GM13976 (cell line): ENCODE measurements around the gene PDCD4.

Source experiments
- DNase-seq: peaks from one replicate; pipeline ENCODE4 v3.0.0; 2012; ENCODE audit warnings: low spot score
- in situ Hi-C: fragments of 300-500 bp; cut with MboI; formaldehyde crosslinking; loops from one replicate; pipeline ENCODE4 v1.12.0; 2022; ENCODE audit warnings: low sequenced_read_pairs, mixed read lengths, inconsistent platforms; ENCODE audit not compliant: unreplicated experiment
- TF ChIP-seq, protein P1 (sequence below): IDR thresholded peaks from 2 replicates; pipeline ENCODE4 v1.5.1; 2012; ENCODE audit warnings: borderline replicate concordance, mild to moderate bottlenecking; ENCODE audit not compliant: insufficient read depth; ENCODE audit errors: extremely low read depth, missing control alignments, control extremely low read depth

The PDCD4 gene

DNA sequence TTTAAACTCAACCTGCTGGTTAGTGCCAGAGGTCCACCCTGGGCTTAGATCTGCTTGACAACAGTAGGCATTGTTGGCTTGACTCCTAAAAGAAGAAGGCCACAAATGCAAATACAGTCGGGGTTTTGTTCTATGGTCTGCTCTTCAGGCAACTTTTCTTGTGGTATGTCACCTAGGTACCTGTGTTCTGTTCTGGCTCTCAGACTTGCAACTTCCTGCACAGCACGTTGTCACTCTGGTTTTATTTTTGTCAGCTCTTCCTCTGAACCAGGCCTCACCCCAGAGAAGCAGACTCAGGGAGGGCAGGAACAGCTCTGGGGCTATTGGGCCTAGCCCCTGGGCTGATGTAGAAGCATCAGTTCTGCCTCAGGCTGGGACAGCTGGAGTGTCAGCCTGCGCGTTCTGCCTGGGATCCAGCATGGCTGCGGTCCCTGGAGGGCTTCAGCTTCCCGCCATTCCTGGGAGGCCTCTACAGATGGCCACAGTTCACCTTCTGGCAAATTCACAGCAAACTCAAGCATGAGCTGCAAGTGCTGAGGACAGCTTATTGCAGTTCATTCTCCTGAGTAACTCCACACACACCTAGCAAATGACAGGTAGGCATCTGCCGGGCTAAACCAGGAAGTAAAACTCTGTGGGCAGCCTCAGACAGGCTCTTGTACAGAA lies 11.0 kb upstream of the PDCD4 start:
- in situ Hi-C loops: no loop called here
- TF ChIP-seq, protein P1, sequence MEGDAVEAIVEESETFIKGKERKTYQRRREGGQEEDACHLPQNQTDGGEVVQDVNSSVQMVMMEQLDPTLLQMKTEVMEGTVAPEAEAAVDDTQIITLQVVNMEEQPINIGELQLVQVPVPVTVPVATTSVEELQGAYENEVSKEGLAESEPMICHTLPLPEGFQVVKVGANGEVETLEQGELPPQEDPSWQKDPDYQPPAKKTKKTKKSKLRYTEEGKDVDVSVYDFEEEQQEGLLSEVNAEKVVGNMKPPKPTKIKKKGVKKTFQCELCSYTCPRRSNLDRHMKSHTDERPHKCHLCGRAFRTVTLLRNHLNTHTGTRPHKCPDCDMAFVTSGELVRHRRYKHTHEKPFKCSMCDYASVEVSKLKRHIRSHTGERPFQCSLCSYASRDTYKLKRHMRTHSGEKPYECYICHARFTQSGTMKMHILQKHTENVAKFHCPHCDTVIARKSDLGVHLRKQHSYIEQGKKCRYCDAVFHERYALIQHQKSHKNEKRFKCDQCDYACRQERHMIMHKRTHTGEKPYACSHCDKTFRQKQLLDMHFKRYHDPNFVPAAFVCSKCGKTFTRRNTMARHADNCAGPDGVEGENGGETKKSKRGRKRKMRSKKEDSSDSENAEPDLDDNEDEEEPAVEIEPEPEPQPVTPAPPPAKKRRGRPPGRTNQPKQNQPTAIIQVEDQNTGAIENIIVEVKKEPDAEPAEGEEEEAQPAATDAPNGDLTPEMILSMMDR: no peak
- no peak for DNase-seq

DNA sequence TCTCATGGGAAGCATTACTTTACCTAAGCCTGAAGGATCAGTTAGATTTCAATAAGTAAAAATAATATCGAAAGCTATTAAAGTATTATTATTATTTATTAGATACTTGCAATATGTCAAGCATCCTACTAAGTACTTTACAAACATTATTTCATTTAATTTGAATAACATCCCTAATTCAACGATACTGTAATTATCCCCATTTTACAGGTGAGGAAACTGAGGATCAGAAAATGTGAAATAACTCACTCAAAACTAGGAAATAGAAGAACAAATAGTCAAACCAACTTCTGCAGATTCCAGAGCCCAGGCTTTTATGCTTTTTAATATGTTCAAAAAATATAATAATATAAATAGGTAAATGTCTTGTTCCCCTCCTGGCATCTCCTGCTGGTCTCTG lies 10.3 kb upstream of the PDCD4 start:
- TF ChIP-seq, protein P1: no peak
- in situ Hi-C loops: no loop called here
- DNase-seq: no peak

DNA sequence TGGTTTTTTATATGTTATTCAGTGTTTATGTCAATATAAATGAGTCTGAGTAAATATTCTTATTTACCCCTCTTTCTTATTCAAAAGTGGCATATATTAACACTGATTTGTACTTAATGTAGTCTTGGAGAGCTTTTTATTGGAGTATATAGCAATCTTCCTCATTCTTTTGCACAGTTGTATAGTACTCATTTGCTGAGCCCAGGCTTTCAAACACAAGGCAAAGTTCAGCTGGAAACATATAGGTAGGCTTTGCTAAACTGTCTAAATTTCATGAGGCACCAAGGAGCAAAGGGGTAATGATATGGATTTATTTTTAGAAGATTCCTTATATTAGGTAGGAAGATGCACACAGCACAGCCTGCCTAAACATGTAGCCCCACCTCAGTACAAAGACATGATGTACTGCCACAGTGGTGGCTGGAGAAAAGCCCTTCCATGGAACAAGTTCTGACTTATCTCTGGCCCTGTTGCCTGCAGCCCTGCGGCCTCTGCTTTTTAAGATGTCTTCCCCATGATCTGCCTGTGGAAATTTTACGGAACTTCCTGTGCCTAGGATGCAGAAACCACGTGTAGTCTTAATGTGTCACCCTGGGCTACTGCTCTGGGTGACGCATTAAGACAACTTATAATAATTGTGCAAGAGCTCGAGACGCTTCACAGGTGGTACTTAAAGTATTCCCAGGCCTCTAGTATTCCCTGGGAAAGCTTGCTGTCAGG lies 9.6 kb upstream of the PDCD4 start:
- in situ Hi-C loops: no loop called here
- DNase-seq: no peak
- TF ChIP-seq, protein P1: no peak

DNA sequence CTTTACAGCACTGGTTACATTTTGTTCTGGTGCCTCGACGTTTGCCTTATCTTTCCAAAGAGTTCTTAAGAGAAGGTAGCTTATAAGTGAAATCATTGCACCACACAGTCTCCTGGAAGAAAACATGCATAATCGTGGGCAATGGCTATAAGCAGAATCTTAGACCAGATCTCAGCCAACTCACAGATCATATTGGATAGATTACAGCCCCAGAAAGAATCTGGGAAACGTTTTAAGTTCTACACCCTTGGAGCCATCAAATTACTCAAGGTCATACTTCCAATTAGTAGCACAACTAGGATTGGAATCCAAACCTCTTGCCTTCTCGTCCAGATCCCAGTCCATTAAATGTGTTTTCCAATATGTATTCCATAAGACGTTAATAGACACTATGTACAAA lies 8.8 kb upstream of the PDCD4 start:
- in situ Hi-C loops: no loop called here
- no peak for DNase-seq
- TF ChIP-seq, protein P1: no peak

DNA sequence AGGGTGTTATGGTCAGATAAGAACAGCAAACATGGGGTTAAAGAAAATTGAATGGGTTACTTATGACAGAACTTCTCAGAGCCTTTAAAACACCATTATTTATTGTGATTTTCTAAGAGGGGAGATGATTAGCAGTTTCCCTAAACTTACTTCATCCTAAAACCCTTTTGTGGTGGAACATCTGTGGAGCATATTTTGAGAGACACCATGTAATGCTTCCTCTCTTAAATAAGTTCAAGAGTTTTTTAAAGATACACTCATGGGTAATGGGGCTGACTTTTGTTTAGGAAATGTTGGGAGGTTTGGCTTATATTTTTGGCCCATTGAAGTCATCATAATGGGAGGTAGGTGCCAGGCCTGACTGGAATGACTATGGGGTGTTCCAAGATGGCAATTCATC lies 8.4 kb upstream of the PDCD4 start:
- in situ Hi-C loops: no loop called here
- TF ChIP-seq, protein P1: no peak
- no peak for DNase-seq

DNA sequence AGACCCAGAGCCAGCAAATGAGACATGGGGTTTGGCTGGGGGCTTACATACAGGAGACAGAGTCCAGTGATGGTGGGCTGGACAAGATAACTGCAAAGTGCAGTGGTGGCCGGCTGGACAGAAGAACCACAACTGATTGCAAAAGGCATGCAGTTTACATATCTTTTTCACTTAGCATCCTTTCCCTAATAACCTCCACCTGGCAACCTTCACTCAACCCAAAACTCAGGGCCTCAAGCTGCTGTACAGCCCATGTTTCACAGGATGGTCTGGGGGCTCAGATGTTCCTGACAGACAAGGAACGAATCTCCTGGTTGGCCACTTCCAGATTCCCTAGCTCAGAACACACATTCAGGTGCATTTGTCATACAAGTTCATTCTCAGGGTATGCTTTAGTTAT lies 7.8 kb upstream of the PDCD4 start:
- TF ChIP-seq, protein P1: no peak
- in situ Hi-C loops: no loop called here
- DNase-seq: no peak
